Activated T-cell treated with anti-CD3 and anti-CD28 coated beads, Interleukin-2, amount 50 U/mL, for 48 hours (primary cell): Measurements from ENCODE around the gene EPG5.
A peak's percentile ranks its signal among the peaks of the same experiment; 100 is the strongest.
"Not testable (repeated sequence)": the region's sequence is repeated elsewhere in the genome, so short reads cannot be mapped to it uniquely, and the experiment has no call there.

Source experiments
- DNase-seq, 2 experiments: peaks; one replicate each; pipeline ENCODE4 v3.0.0-alpha.2; 2020

Gene EPG5, protein sequence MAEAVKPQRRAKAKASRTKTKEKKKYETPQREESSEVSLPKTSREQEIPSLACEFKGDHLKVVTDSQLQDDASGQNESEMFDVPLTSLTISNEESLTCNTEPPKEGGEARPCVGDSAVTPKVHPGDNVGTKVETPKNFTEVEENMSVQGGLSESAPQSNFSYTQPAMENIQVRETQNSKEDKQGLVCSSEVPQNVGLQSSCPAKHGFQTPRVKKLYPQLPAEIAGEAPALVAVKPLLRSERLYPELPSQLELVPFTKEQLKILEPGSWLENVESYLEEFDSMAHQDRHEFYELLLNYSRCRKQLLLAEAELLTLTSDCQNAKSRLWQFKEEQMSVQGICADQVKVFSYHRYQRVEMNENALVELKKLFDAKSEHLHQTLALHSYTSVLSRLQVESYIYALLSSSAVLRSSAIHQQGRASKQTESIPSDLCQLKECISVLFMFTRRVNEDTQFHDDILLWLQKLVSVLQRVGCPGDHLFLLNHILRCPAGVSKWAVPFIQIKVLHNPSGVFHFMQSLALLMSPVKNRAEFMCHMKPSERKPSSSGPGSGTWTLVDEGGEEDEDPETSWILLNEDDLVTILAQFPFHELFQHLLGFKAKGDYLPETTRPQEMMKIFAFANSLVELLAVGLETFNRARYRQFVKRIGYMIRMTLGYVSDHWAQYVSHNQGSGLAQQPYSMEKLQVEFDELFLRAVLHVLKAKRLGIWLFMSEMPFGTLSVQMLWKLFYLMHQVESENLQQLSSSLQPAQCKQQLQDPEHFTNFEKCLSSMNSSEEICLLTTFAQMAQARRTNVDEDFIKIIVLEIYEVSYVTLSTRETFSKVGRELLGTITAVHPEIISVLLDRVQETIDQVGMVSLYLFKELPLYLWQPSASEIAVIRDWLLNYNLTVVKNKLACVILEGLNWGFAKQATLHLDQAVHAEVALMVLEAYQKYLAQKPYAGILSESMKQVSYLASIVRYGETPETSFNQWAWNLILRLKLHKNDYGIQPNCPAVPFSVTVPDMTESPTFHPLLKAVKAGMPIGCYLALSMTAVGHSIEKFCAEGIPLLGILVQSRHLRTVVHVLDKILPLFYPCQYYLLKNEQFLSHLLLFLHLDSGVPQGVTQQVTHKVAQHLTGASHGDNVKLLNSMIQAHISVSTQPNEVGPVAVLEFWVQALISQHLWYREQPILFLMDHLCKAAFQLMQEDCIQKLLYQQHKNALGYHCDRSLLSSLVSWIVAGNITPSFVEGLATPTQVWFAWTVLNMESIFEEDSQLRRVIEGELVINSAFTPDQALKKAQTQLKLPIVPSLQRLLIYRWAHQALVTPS (N-terminal part only)

DNA sequence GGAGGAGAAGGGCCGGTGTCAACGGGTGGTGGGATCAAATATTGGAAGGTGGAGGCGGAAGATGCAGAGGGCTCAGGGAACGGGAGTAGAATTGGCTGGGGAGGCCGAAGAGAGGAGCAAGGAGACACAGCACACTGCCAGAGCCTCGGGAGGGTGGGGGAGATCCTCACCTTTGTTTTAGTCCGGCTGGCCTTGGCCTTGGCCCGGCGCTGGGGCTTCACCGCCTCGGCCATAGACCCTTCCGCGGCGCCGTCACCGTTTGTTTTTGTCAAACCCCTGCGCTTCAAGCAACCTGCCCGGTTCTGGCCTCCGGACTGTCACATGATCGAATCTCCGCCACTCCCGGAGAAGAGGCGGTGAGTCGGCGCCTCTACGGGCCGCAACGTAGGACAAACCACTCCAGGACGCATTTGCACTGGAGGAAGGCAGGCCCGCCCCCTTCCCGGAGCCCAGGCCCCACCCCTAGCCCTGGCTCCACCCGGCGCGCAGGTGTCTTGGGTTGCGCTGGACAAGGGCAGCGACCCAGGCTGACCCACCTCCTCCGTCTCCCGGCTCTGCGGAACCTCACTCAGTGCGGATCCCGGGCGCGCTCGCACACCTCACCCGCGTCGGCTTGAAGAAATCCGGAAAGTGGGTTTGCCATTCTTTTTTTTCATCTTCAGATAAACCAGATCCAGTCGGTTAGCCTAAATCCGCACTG is at the start of gene EPG5:
Gene EPG5, minus strand, starts transcription at position 323 of the 700 bp plus-strand sequence. Its CDS starts 90 bp downstream, at position 233.
- DNase-seq: peak; percentile 94 to 95

DNA sequence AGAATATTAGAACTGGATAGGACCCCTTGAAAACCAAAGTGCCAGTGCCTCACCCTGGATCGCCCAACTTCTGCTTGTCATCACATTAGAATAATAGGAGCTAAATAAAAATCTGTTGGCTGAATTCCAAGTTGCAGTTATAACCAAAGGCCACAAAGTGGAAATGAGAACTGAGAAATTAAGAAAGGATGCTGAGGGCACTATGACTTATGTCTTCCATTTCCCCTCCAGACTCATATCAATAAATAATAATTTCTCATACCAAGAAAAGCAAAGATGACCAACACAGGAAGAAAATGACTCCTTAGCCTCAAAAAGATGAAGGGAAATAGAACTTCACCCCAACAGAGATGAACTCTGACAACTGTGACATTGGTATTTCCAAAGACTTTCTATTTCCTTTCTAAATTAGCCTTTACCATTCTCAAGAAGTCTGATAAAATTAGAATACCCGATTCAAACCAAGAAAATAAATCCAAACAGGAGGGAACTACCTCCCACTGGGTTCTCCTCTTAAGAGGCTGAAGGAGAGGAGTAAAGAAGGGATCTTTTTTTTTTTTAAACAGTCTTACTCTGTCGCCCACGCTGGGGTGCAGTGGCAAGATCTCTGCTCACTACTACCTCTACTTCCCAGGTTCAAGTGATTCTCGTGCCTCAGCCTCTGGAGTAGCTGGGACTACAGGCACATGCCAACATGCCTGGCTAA is 46.5 kb upstream of the EPG5 start:
- peak; percentile 40 to 41 for DNase-seq

DNA sequence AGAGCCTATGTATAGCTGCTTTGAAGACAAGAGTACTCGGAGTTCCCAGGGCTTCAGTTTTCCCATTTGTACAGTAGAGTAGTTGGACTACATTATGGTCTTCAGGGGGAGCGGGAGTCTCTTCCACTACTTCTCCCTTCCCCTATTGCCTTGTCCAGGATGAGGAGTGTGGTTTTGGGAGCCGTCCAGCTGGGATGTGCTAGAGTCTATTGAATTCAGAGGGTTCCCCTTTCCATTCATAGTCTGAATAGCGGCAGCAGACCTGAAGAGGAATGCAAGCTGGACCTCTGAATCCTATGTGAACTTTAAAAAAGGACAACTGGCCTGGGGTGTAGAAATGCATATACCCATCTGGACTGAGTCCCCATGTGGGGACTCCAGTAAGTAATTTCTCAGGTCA is 43.5 kb upstream of the EPG5 start:
- no peak for DNase-seq

DNA sequence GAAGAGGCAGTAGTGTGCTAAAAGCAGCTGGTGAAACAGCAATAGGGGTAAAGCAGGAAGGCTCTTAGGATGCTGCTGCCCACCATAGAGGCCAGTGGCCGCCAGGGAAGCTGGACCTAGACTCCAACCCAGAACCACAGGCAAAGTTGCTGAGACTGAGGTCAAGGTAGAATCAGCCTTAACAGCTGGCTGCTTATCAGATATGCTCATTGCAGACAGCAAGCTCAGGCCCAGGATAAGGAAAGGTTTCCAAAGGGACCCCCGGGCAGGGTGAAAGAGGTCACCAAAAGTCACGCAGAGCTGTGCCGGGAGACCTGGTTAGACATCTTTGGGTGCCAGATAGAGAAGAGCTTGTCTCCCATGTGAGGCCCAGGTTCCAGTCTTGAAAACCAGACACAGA is 42.9 kb upstream of the EPG5 start:
- DNase-seq: no peak

DNA sequence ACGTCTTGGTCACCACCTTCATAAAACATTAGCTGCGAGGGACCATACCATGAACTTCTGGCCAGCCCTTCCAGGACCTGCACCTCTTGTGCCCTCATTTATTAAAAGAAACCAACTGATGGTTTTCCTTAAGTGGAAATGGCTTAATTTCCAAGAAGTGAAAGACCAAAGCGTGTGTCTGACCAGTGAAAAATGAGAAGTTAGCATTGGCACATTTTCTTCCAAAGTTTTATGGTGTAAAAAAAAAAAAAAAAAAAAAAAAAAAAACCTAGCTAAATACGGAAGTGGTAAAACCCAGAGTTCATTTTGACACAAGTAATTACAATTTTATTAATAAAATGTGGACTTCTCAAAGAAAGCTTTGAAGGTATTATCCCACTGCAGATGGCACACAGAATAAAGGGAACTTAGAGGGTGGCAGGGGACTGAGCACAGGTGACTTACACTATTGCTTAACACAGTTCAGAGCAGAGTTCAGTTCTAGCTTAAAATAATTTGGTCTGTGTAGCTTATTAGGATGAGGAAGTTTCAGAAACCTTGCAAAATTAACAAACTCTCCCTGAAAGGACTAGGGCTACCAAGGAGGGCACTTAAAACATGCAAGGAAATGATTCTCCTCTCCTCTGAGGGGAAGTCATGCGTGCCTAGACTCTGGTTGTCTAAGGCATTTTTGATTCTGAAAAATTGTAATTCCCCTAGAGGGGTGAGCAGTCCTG is 42.2 kb upstream of the EPG5 start:
- no peak for DNase-seq

DNA sequence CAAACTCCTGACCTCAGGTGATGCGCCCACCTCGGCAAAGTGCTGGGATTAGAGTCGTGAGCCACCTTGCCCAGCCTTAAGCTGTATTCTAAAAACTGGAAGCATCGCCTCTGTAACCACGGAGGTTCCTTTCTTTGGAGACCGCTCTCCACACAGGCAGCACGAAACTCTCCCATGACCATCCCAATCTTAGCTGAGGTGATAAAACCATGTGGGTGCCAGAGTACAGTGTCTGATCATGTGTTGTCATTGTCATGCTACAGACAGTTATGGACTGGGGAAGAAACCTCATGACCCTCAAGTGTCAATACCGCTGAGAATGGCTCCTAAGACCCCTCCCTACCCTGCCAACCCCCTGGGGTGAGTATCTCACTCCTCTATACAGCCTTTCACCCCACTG is 41.4 kb upstream of the EPG5 start:
- no peak for DNase-seq

DNA sequence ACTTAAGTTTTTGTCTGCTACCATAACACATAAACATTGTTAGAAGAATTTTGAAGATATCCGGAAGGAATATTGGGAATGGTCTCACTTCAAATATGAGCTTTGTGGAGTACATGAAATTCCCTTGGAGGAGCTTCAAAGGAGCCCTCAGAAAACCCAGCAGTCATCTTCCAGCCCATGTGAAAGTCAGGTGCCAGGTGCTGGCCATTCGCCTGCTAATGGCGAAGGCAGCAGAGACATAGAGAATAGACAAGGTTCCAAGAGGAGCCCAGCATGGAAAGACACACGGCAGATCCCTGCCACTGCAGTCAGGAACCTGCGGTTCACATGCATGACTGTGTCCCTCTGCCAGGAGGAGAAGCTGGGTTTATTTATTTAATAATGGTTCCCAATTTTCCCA is 40.0 kb upstream of the EPG5 start:
- DNase-seq: no peak

DNA sequence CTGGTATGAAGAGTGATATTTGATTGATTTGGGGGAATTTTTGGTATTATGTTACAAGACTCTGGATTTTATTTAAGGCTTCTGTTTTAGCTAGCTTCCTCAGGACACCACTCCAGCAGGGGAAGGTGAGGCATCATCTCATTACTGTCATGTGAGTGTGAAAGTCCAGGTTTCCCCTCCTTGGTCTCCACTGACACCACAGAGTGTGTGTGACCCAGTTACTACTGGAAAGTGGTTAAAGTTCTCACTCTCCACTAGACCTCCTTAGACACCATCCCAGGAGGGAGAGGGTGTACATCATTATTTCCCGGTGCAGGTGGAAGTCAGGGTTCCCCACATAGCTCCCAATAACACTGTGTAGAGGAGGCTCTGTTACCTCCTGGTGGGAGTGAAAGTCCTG is 35.8 kb upstream of the EPG5 start:
- DNase-seq: no peak

DNA sequence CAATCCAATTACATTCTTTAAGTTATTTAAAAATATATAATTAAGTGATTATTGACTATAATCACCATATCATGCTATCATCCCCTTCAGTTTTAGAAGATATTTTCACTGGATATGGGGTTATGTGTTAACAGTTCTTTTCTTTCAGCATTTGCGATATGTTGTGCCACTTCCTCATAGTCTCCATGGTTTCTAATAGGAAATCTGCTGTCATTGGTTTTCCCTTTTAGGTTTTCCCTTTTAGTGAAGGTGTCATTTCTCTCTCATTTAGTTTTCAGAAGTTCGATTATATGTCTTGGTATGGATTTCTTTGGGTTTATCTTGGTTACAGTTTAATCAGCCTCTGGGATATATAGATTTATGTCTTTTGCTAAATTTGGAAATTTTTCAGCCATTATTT is 34.8 kb upstream of the EPG5 start:
- DNase-seq: no peak

DNA sequence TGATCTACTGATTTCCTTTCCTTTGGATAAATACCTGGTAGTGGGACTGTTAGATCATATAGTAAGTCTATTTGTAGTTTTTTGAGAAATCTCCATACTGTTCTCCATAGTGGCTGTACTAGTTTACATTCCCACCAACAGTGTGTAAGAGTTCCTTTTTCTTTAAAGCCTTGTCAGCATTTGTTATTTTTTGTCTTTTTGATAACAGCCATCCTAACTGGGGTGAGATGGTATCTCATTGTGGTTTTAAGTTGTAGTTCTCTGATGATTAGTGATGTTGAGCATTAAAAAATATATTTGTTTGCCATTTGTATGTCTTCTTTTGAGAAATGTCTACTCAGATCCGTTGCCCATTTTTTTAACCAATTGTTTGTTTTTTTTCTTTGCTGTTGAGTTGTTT is 33.9 kb upstream of the EPG5 start:
- DNase-seq: no peak

DNA sequence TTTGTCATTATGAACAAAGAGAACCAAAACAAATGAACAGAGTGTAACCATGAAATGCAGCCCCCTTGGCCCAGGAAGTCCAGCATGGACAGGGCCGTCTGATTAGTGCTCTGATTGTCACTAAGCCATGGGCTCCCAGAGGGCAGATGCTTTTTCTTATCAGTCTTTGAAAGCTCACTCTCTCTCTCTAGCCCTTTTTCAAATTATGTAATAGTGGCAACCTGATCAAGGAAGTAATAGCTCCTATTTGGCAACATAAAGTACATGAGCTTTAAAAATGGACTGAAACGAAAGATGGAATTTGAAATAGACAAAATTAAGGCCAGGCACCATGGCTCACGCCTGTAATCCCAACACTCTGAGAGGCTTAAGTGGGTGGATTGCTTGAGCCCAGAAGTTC is 32.4 kb upstream of the EPG5 start:
- no peak for DNase-seq

DNA sequence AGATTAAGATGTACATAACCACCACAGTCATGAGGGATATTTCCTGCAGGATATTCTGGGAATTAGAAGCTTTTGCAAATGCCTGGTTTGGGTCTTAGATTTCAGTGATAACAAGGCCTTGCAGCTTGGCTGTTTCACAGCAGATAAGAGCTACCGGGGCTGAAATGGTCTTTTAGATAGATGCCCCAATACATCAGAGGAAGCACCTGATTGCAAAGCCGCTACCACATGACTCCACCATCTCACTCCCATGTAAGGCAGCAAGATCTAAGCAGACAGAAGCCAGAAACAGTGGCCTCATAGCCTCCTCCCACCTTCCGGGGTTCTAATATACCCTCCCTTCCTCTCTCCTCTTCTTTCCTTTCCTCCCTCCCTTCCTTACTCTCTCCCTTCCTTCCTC is 31.1 kb upstream of the EPG5 start:
- peak in 1 of 2 experiments; percentile 32 for DNase-seq

DNA sequence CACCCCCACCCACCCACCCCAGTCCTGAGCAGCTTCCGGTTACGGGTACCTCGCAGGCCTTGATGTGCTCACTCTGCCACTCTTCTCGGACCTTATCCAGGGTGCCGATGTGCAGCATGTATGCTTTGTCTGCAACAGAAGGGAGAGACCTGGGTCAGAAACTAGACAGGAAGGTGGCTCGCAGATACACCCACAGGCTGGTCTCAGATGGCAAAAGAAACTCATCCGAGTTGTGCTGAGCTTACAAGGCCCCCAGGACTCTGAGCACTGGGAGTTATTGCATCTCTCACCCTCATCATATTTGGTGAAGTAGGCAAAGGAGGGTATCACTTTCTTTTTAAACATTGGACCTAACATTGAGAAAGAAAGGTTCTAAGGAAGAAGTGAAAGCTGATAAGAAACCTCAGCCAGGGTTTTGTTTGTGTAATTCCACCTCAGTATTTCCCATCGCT is 30.6 kb upstream of the EPG5 start:
- peak; percentile 55 to 64 for DNase-seq

DNA sequence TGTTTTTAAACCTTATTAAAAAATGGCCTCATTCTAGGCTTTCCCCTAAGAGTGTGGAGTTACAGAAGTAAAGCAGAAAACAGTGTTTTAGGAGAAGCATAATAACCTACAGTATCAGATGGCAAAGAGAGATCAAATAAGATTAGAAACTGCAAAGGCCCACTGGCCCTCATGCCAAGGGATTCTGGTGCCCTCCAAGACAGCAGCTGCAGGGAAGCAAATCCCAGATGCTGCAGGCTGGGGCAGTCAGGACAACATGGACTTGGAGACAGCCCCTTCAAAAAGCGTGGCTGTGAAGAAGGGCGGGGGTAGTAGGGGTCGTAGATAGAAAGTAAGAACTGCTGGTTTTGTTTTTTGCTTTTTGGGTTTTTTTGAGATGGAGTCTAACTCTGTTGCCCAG is 28.3 kb upstream of the EPG5 start:
- DNase-seq: no peak

DNA sequence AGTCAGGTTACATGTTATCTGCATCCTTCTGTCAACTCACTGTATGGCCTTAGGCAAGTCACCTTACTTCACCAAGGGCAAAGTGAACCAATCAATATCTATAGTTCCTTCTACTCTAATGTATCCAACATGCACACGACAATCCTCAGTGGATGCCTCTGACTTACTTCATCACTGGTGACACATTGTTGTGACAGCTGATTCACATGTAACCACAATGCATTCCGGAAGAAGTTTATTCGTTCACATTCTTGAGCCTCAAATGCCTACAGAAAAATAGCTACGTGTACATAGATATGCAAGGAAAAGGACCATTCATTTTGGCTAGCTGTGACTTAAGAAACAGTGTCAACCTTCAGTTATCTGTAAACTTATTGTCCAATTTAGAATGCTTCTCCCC is 26.3 kb upstream of the EPG5 start:
- no peak for DNase-seq

DNA sequence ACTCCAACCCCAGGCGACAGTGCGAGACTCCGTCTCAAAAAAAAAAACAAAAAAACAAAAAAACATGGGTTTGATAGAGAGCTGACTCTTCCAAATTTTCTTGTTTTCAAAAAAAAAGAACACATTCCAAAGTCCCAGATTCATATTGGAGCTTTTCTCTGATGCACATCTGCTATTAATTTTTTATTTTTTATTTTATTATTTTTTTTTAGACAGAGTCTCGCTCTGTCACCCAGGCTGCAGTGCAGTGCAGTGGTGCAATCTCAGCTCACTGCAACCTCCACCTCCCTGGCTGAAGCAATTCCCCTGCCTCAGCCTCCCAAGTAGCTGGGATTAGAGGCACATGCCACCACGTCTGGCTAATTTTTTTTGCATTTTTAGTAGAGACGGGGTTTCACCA is 25.4 kb upstream of the EPG5 start:
- DNase-seq: not testable (repeated sequence)

DNA sequence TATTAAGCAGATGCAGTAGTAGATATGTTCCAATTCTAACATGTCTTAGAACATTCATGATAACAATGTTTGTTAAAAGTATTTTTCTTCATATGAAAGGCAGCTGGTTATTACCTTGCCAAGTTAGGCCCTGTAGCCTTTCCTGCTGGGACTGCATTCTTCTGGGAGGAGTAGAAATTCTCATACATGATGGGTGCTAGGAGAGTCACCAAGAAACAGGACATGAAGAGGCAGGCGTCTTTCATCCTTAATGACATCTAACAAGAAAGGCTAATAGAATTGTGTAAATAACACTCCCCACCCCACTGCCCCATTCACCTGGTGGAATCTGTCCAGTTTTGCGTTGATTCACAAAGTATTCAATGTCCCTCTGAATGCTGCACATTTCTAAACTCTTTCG is 24.7 kb upstream of the EPG5 start:
- no peak for DNase-seq

DNA sequence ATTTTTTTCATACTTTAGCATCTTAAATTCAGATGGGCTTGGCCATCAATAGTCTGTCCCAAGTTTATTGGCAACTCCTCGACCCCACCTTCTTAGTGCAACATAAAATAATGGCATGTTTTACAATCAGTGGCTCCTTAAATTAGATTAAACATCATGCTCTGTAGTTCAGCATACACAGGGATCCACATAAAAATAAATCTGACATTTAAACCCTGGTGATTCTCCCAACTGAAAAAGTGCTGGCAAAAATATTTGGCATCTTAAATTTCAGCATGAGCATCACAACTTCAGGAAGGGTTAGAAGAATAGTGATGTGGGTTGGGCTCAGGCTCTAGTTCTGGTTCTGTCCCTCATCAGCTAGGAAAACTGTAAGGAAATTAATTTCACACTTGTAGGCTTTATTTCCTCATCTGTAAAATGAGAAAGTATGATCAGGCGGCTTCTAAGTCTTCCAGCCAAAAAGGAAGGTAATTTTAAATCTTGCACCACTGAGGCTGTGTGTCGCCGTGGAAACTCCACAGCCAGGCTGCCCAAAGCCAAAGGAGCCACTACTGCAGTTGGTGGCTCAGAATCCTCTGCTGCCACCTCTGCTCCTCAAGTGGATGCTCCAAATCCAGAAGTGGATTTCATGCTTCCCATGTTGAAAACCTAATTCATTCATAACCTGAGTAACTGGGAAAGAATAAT is 17.6 kb upstream of the EPG5 start:
- no peak for DNase-seq

DNA sequence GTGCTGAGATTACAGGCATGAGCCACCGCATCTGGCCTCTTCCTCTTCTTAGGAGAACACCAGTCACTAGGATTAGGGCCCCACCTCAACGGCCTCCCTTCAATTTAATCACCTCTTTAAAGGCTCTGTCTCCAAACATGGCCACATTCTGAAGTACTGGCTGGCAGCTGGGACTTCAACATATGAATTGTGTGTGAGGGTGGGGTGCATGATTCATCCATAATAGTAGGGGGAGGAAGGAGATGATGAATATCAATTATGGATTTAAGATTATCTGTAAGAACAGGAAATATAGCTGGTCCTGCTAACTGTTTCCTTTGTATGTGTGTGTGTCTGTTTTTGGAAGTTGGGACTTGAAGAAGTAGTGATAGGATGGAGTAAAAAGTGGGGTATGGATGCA is 14.7 kb upstream of the EPG5 start:
- no peak for DNase-seq

DNA sequence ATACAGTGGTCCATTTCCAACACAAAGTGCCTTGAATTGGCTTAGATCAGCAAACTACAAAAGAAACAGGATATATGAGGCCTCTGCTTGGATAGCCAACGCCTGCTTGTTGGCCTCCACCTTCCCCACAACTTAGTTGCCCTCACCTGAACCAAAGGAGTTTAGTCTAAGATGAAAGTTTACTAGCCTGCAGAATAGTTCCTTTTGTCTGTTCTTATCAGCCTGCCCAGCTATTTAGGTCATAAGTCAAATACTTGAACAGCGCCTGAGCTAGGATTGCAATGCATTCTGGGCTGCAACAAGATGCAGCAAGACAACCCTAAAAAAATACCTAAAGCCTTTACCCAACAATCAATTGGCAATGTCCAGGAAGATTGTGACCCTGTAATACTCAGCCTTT is 13.1 kb upstream of the EPG5 start:
- DNase-seq: no peak

DNA sequence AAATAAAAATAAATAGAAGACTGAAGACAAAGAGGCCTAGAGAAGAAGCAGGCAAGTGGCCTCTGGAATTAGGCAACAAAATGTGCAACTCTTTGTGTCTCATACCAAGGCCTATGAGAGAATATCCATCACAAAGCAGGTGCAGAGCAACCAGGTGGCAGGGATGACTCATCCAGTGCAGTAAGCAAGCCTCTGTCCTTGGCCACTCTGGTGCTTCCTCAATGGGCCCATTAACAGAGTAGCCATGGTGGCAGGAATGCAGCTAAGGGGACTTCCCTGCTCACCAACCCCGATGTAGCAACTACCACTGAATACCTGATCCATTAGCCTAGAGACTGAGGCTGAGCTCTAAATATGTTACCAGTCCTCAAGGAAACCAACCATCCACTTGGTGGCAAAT is 11.0 kb upstream of the EPG5 start:
- DNase-seq: no peak
